SHP77 treated with DMSO at 0.1 percent for 48 hours (cell line): ENCODE measurements around the gene SH3BP5.

Experiments
- DNase-seq: peaks from one replicate; lab custom pipeline; 2025; lab: John Stamatoyannopoulos, UW

SH3BP5 gene

DNA sequence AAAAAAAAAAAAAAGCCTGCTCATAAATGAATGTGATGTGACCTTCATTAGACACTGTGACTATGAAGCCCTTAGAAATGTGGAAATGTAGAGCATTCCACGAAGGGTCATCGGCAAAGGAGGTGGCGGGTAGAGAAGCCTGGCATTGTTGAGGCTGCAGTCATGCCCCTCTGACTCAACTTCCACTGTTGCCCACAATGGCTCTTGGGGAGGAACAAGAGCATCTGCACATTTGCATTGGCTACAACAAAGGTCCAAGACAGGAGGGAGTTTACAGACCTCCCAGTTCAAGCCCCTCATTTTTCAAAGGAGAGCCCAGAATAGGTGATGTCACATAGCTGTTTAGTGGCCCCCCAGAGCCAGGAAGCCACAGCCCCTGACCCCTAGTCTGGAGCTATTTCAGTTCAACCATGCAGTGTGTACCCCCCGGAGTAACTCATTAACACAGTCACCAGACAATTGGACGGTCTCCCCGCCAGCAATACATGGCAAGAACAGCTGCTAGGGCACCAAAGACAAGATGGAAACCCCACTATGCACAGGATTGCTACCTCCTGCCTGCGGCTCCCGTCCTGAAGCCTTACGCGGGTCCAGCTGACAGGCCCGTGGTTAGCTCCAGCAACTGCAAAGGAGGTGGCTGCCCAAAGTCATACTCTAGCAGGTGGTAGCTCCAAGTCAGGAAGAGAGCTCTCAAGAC is 56.2 kb downstream of the SH3BP5 start:
- DNase-seq = no peak

DNA sequence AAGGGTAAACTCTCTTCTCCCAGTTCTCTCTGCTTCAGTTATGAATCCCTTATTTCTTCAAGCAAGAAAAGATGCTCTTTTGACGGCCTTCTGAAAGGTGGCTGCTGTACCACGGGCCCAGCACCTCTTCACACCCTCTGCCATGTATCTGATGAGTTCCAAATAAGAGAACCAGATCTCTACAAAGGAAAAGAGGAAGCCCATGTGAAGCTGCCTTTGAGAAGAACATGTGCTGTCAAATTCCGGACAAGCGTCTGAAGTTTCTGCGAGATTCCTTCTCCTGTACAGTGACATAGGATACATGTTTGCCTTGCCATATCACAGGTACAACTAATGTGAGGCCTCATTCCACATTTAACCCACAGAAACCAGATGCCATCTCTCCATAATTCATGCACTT is 59.2 kb downstream of the SH3BP5 start:
- no peak for DNase-seq

- DNase-seq = no peak
These were observed 59.8 kb downstream of the SH3BP5 start for GRCh38 chr3:15272426-15273196.

DNA sequence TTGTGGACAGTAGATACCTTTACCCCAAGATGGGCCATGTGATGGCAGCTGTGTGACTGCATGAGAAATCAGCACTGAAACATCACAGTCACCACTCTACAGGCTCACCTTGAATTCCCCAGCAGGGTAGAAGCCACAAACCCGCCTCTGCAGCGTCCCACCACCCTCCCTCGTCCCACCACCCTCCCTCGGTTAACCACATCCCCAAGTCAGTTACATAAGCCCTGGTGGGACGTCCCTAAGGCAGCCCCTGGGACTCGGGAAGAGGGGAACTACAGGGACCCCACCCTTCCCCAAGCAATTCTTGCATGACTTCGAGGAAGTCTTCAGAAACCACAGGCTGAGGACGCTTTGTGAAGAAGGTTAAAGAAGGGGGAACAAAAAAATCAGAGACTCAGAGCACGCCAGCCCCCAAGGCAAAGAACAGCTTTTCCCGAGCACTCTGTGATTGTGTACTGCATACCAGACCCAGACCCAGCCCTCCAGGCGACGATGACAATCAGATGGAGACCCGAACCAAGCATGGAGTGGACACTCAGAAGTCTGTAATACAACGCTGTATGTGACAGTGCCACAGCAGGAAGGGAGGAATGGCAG is 60.5 kb downstream of the SH3BP5 start:
- no peak for DNase-seq

DNA sequence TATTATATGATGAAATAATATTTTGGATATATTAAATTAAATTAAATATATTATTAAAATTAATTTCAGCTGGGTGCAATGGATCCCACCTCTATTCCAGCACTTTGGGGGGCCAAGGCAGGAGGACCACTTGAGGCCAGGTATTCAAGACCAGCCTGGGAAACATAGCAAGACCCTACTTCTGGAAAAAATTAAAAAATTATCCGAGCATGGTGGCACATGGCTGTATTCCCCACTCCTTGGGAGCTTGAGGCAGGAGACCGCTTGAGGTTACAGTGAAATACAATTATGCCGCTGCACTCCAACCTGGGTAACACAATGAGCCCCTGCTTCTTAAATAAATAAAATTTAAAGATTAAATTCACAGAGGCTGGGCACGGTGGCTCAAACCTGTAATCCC is 61.4 kb downstream of the SH3BP5 start:
- no peak for DNase-seq

- DNase-seq = peak; percentile 61
These were observed 63.0 kb downstream of the SH3BP5 start for GRCh38 chr3:15269091-15269989.

GRCh38 chr3:15268033-15268631 is 64.3 kb downstream of the SH3BP5 start:
- peak; percentile 15 for DNase-seq

- DNase-seq = no peak
These were observed 64.9 kb downstream of the SH3BP5 start for GRCh38 chr3:15267502-15267901.

DNA sequence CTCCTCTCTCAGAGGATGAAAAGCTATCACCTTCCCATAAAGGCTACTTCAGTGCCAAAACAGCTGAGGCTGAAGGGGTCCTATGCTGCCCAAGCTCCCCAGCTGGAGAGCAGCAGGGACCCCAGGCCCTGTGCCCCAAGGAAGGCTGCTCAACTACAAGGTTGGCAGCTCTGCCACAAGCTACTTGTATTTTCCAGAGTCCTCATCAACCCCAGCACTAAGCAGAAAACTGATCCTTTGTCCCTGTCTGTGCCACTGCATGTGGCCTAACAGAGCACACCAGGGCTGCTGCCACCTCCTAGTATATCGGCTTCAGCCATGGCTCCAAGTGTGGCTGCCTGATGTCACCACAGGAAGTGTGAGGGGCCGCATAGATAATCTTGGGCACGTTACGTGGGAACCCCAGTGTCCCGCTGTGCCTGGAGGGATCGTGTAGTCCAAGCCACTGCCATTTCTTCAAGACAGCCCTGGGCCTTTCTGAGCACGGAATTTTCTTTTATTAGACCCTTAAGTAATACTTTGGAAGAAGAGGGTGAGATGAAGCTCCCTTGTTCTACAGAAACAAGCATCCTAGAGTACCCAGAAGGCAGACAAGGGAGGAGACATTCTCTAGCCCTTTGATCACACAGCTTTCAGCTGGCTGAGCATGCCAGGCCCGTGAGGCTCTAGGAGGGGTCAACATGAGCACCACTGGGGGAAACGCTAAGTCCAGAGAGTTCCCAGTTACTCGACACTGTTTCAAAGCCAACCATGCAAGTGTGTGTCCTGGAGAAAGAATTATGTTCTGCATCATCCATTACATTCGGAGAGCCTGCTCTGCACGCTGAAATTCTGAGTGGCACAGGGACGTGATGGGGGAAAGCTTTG is 65.6 kb downstream of the SH3BP5 start:
- no peak for DNase-seq

- DNase-seq = no peak
These were observed 66.5 kb downstream of the SH3BP5 start for GRCh38 chr3:15265655-15266509.

- no peak for DNase-seq
These were observed 67.9 kb downstream of the SH3BP5 start for GRCh38 chr3:15264486-15264885.

DNA sequence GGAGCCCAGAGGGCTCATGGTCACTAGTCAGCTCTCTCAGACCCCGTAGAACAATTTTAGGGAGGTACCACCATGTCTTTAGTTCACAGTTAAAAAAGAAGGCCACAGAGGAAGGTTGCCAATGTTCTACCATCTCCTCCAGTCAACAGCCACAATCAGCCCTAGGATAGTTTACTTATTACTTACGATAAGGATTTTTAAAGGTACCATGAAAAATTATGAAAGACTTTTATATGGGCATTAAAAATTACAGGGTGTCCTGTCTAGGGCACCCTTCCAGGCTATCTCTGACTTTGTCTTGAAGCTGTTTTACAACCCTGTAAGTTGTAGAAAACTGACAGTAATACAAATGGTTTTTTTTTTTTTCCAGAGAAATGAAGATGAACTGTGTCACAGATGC is 68.5 kb downstream of the SH3BP5 start:
- DNase-seq = no peak

DNA sequence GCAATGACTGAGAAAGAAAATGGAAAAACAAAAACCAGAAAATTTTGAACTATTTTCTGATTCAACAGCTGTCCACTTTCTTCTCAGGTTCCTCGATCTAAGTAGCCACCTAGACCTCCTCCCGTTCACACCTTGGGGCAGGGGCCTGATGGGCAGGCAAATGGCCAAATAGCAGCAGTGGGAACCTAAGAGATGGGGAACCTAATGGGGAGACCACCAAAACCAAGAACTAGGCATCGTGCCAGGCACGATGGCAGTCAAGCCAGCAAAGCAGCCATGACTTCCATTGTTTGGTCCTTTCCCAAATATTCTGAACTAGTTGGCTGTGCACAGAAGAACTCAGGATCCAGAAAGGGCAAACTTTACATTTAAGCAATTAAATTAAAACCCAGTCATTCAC is 69.3 kb downstream of the SH3BP5 start:
- DNase-seq = no peak

GRCh38 chr3:15262021-15262420 is 70.4 kb downstream of the SH3BP5 start:
- DNase-seq = no peak

GRCh38 chr3:15261274-15261673 is 71.1 kb downstream of the SH3BP5 start:
- no peak for DNase-seq

DNA sequence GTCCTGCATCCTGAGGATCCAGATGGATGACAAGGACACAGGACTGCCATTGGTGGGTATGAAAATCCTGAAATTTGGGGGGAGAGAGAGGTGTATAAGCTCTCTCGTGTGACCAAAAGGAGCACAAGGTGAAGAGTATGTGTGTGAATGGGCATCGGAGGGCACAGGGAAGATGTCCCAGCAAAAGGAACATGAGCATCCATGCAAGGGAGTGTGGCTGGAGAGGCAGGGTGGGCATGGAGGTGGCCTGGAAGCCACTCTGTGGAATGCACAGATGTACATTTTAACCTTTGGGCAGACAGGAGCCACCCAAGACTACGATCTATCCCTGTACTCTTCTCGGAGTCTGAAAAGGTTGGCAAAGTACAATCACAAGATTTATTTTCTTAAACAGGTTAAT is 71.9 kb downstream of the SH3BP5 start:
- no peak for DNase-seq

DNA sequence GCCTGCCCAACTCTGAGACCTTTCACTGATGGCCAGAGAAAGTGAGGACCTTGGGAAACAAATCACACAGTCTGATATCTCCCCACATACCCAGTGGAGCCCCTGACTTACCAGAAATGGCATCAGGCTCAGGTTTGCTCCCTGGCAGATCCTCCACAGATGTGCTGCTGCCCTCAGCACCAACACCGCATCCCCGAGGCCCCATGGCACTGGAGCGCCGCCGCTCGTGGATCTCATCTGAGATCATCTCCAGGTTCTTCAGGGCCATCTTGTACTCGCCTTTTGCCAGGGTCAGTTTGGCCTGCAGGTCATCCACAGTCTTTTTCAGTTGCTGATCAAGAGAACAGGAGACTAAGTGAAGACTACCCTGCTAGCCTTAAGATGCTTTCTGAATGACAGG is 73.7 kb downstream of the SH3BP5 start:
- DNase-seq = no peak

DNA sequence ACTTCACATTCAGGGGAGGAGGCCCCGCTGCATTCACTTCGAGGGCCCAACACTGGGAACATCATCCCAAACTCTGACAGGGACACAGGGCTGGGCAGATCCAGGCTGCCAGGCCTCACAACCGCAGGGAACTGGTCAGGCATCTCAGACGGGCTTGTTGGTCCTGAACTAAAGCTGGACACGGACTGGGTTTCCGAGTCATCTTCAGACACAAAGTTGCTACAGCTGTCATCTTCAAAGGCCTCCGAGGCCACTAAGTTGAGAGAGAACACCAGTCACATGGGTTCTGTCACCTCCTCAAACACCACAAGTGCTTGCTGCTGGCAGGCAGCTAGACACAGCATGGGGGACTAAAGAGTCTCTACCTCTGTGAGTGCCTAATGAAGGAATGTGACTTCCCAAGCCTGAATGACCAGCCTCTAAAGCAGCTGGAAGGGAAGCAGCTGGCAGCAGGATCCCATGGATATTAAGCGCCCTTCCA is 75.5 kb downstream of the SH3BP5 start:
- no peak for DNase-seq

- DNase-seq = no peak
These were observed 77.2 kb downstream of the SH3BP5 start for GRCh38 chr3:15255215-15255614.
